Naive thymus-derived CD4-positive, alpha-beta T cell (primary cell): ENCODE measurements around the gene SPOP. TPM values are rescaled to one million over a fixed set of nuclear protein-coding genes. Genes with fewer than 3 reads are reported as not detected.
"Not testable (repeated sequence)": the region's sequence is repeated elsewhere in the genome, so short reads cannot be mapped to it uniquely, and the experiment has no call there.

Experiments used
- ATAC-seq: fragments of 150-1000 bp; cut with Tn5 transposase; 2 replicates; pipeline ENCODE4 v1.10.0; 2021; ENCODE audit warnings: mild to moderate bottlenecking, moderate library complexity
- CTCF ChIA-PET: fragments of 350-600 bp; sonication (Branson Sonifier 250); formaldehyde crosslinking; loops from one replicate; lab custom pipeline; 2021; ENCODE audit warnings: antibody characterized with exemption; lab: Charles Lee
- POLR2A ChIA-PET: fragments of 350-600 bp; sonication (Branson Sonifier 250); formaldehyde crosslinking; loops from one replicate; lab custom pipeline; 2021; ENCODE audit warnings: antibody characterized with exemption, inconsistent platforms; lab: Charles Lee
- DNase-seq, 9 donors: peaks; one replicate each; pipeline versions ENCODE4 v3.0.0 to v3.0.0-alpha.2; 2020 to 2022; ENCODE audit warnings: mixed read lengths in 1 of 9
- H3K27ac ChIP-seq: one replicate; pipeline ENCODE4 v1.7.0; 2013; ENCODE audit warnings: mild to moderate bottlenecking, low read depth, low read length, moderate library complexity
- H3K27me3 ChIP-seq, 2 donors: one replicate each; pipeline ENCODE4 v1.7.0; 2013; ENCODE audit warnings: low read length in 2 of 2, mild to moderate bottlenecking in 2 of 2, moderate library complexity in 2 of 2; ENCODE audit not compliant: control insufficient read depth in 2 of 2, insufficient read depth in 2 of 2
- H3K36me3 ChIP-seq, 3 experiments: 1 replicate in 2 of 3; 2 replicates in 1 of 3; pipeline ENCODE4 v1.7.0; 2013; ENCODE audit warnings: low read length in 3 of 3, mild to moderate bottlenecking in 3 of 3, moderate library complexity in 1 of 3; ENCODE audit not compliant: insufficient read depth in 3 of 3, control insufficient read depth in 2 of 3
- H3K4me1 ChIP-seq, 2 donors: one replicate each; pipeline ENCODE4 v1.7.0; 2013; ENCODE audit warnings: low read length in 2 of 2, mild to moderate bottlenecking in 2 of 2, moderate library complexity in 1 of 2; ENCODE audit not compliant: control insufficient read depth in 2 of 2, insufficient read depth in 2 of 2
- H3K4me3 ChIP-seq: 2 replicates; pipeline ENCODE4 v1.7.0; 2013; ENCODE audit warnings: mild to moderate bottlenecking, low read length
- H3K9me3 ChIP-seq, 3 experiments: 1 replicate in 2 of 3; 2 replicates in 1 of 3; pipeline ENCODE4 v1.7.0; 2013; ENCODE audit warnings: low read length in 3 of 3; ENCODE audit not compliant: control insufficient read depth in 2 of 3
- H3K27ac Mint-ChIP-seq, 9 donors: one replicate each; pipeline ENCODE4 v1.8.0; 2020 to 2022; ENCODE audit warnings: mixed read lengths in 9 of 9, mild to moderate bottlenecking in 8 of 9, moderate library complexity in 5 of 9, inconsistent platforms in 2 of 9
- H3K27me3 Mint-ChIP-seq, 5 donors: one replicate each; pipeline ENCODE4 v1.8.0; 2021 to 2022; ENCODE audit warnings: mixed read lengths in 5 of 5, mild to moderate bottlenecking in 1 of 5
- H3K36me3 Mint-ChIP-seq, 5 donors: one replicate each; pipeline ENCODE4 v1.8.0; 2020 to 2022; ENCODE audit warnings: mixed read lengths in 5 of 5, mild to moderate bottlenecking in 3 of 5, inconsistent platforms in 1 of 5
- H3K4me1 Mint-ChIP-seq, 7 donors: one replicate each; pipeline ENCODE4 v1.8.0; 2020 to 2022; ENCODE audit warnings: mixed read lengths in 7 of 7, mild to moderate bottlenecking in 3 of 7, inconsistent platforms in 1 of 7
- H3K4me3 Mint-ChIP-seq, 10 donors: one replicate each; pipeline ENCODE4 v1.8.0; 2020 to 2022; ENCODE audit warnings: mild to moderate bottlenecking in 10 of 10, mixed read lengths in 10 of 10, moderate library complexity in 6 of 10, inconsistent platforms in 2 of 10
- H3K9me3 Mint-ChIP-seq, 11 donors: one replicate each; pipeline ENCODE4 v1.8.0; 2020 to 2022; ENCODE audit warnings: mixed read lengths in 11 of 11, mild to moderate bottlenecking in 4 of 11, inconsistent platforms in 1 of 11, moderate library complexity in 1 of 11
- intact Hi-C, 2 donors: fragments of 100-400 bp; cut with micrococcal nuclease; formaldehyde crosslinking; loops; one replicate each; pipeline ENCODE4 v1.15.1; 2023
- polyA plus RNA-seq, 2 donors: library from polyadenylated mRNA; unstranded; fragments of 300-500 nt; fragmentation: Illumina TruSeq; gene quantifications; one replicate each; pipeline ENCODE4 v1.2.3, GENCODE V29; 2021
- total RNA-seq, 6 experiments: library from RNA in 5 of 6; stranded (reverse) in 5 of 6; gene quantifications; 1 replicate in 5 of 6; 2 replicates in 1 of 6; pipeline ENCODE4 v1.2.3 and lab custom pipeline; 2021 to 2026

The SPOP gene
- total RNA-seq (10 to 100 TPM; 59.6 to 94.8 (median 80.9) TPM), polyA plus RNA-seq (100 to 1,000 TPM; 121 to 151 TPM), total RNA-seq (lab: John Stamatoyannopoulos, UW) (77.9 reads per million, percentile 80 among the genes with 10 or more reads in this experiment)

DNA sequence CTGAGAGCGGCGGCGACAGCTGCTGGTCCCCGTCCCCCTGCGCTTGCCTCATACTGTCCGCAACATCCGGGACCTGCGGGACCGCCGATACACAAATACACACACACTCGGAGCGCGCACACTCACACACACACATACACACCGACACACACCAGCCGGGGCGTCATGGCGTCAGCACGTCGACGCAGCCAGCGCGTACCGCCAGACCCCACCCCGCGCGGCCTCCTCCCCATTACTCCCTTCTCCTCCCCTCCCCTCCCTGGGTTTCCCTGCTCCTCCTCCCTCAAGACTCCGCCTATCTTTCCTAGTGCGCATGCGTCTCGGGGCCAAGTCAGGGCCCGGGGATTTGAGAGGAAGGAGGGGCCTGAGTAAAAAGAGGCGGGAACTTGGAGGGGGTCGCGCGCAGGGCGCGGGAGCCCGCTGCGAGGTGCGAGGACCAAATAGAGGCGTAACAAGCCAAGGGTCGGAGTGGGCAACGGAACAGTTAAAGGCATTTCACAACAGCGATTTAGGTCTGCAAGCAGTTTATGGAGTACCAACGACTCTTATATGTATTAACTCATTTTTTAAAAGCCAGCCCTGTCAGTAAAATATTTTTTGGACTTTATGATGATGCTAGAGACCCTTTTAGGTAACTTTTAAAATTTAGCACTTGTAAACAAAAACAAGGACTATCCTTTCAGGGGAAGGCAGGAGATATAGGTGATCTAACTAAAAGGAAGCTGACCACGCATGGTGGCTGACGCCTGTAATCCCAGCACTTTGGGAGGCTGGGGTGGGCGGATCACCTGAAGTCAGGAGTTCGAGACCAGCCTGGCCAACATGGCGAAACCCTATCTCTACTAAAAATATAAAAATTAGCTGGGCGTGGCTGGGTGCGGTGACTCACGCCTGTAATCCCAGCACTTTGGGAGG lies at the start of gene SPOP:
Gene SPOP, minus strand, starts transcription at position 165 of the 915 bp plus-strand sequence. CDS start 55,287 bp downstream, outside the sequence.
- H3K4me1 ChIP-seq: peaks cover 25 to 26% of the 10 kb centered on the region in 2 donors
- H3K9me3 Mint-ChIP-seq: peaks cover 0 to 12% (median 0%) of the 10 kb centered on the region in 11 donors
- H3K27ac Mint-ChIP-seq: peak within 1 kb of the TSS; percentile 94 to 100 (median 98)
- H3K4me1 Mint-ChIP-seq: peaks cover 36 to 65% (median 47%) of the 10 kb centered on the region in 7 donors
- no peaks in the 10 kb centered on the region for H3K9me3 ChIP-seq
- peaks cover 0 to 18% (median 14%) of the 10 kb centered on the region in 5 donors for H3K36me3 Mint-ChIP-seq
- POLR2A ChIA-PET: interaction anchor here (1.0 to 2.0 kb wide), 8 partner anchors 8 to 86 kb away, joined by 3 to 11 read pairs (median 6); partner anchors contain the start of gene FAM117A
- CTCF ChIA-PET: interaction anchor here (0.6 to 1.9 kb wide), 2 partner anchors 18 to 30 kb away, joined by 3 to 6 read pairs; partner anchors contain the start of gene SLC35B1
- peak within 1 kb of the TSS; percentile 88 for H3K4me3 ChIP-seq
- DNase-seq: peak; percentile 94 to 100 (median 99)
- ATAC-seq: peak; percentile 98
- H3K4me3 Mint-ChIP-seq: peak within 1 kb of the TSS; percentile 88 to 98 (median 94)
- H3K27ac ChIP-seq: peak within 1 kb of the TSS; percentile 87
- intact Hi-C loops: loop anchor here (1.0 to 10.0 kb wide), 18 partner anchors 10 to 1706 kb away; partner anchors contain the start of genes FAM117A (in 2 of the 2), KAT7 (in 2 of the 2), PHB1 (in 2 of the 2) and PPP1R9B (in 2 of the 2)
- peaks cover 0 to 13% (median 0%) of the 10 kb centered on the region in 5 donors for H3K27me3 Mint-ChIP-seq
- H3K36me3 ChIP-seq: peaks cover 0 to 7% (median 0%) of the 10 kb centered on the region in 3 experiments
- H3K27me3 ChIP-seq: no peaks in the 10 kb centered on the region

DNA sequence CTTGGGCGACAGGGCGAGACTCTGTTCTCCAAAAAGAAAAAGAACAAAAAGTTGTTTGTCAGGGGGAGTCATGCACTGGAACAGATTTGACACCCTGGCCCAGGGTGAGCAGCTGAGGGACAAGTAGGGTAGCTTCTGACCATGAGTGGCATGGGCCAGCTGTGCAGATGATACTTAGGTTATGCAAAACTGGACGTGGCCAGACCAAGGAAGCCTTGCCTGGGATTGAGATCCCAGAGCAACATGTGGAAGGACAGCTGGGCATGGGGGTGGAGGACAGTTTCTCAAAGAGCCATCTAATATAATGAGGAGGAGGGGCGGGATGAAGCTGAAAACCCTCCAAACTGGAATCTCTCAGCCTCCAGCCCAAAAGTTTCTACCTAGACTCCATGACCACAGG lies 49.5 kb upstream of the SPOP start:
- Histone ChIP-seq H3K4me3 (no peak overlapping the region), H3K36me3 (peaks cover 8 to 69% (median 17%) of the 10 kb centered on the region in 3 experiments), H3K4me1 (peaks cover 21 to 31% of the 10 kb centered on the region in 2 donors), H3K9me3 (no peaks in the 10 kb centered on the region), H3K27ac (no peak overlapping the region), H3K27me3 (no peaks in the 10 kb centered on the region)
- ChIA-PET CTCF (interaction anchor here (0.6 kb wide), 1 partner anchor 171 kb away, joined by 3 read pairs; no protein-coding TSS in a partner anchor), POLR2A (interaction anchor here (1.4 to 2.1 kb wide), 4 partner anchors 12 to 36 kb away, joined by 3 to 8 read pairs (median 6); partner anchors contain the start of genes FAM117A and SLC35B1)
- intact Hi-C loops: no loop called here
- Mint-ChIP-seq H3K36me3 (peaks cover 16 to 42% (median 35%) of the 10 kb centered on the region in 5 donors), H3K4me3 (no peak overlapping the region), H3K9me3 (peaks cover 0 to 4% (median 0%) of the 10 kb centered on the region in 11 donors), H3K27me3 (no peaks in the 10 kb centered on the region), H3K27ac (peak overlapping the region in 3 of 9 donors; percentile 12 to 79 (median 41)), H3K4me1 (peaks cover 31 to 71% (median 61%) of the 10 kb centered on the region in 7 donors)
- ATAC-seq: no peak
- no peak for DNase-seq

DNA sequence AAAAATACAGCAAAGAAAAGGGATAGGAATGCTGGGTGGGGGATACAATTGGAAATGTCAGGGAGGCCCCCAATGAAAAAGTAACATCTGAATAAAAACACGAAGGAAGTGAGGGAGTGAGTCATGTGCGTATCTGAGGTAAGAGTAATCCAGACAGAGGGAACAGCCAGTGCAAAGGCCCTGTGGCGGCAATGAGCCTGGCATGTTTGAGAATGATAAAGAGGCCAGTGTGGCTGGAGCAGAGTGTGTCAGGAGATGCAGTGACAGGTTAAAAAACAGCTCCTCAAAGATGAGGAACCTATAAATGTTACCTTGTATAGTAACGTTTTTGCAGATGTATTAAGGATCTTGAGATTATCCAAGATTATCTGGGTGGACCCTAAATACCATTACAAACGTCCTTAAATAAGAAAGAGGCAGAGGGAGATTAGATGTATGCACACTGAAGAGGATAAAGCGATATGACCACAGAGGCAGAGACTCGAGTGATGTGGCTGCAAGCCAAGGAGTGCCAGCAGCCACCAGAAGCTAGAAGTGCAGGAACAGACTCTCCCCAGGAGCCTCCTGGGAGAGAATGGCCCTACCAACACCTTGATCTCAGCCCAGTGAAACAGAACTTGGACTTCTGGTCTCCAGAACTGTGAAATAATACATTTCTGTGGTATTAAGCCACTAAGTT lies 47.7 kb upstream of the SPOP start:
- Histone ChIP-seq H3K36me3 (peaks cover 9 to 71% (median 25%) of the 10 kb centered on the region in 3 experiments), H3K9me3 (no peaks in the 10 kb centered on the region), H3K27ac (no peak overlapping the region), H3K4me1 (peaks cover 17 to 31% of the 10 kb centered on the region in 2 donors), H3K4me3 (no peak overlapping the region), H3K27me3 (no peaks in the 10 kb centered on the region)
- H3K36me3 Mint-ChIP-seq: peaks cover 10 to 44% (median 35%) of the 10 kb centered on the region in 5 donors
- peaks cover 0 to 4% (median 0%) of the 10 kb centered on the region in 11 donors for H3K9me3 Mint-ChIP-seq
- peaks cover 25 to 63% (median 52%) of the 10 kb centered on the region in 7 donors for H3K4me1 Mint-ChIP-seq
- no peak for ATAC-seq
- POLR2A ChIA-PET: interaction anchor here (1.2 to 2.1 kb wide), 3 partner anchors 10 to 38 kb away, joined by 3 to 8 read pairs (median 5); partner anchors contain the start of gene FAM117A
- intact Hi-C loops: no loop called here
- CTCF ChIA-PET: interaction anchor here (0.6 kb wide), 1 partner anchor 30 kb away, joined by 3 read pairs; no protein-coding TSS in a partner anchor
- no peak for DNase-seq
- peak overlapping the region in 7 of 9 donors; percentile 62 to 86 (median 70) for H3K27ac Mint-ChIP-seq
- H3K27me3 Mint-ChIP-seq: no peaks in the 10 kb centered on the region
- no peak overlapping the region for H3K4me3 Mint-ChIP-seq

DNA sequence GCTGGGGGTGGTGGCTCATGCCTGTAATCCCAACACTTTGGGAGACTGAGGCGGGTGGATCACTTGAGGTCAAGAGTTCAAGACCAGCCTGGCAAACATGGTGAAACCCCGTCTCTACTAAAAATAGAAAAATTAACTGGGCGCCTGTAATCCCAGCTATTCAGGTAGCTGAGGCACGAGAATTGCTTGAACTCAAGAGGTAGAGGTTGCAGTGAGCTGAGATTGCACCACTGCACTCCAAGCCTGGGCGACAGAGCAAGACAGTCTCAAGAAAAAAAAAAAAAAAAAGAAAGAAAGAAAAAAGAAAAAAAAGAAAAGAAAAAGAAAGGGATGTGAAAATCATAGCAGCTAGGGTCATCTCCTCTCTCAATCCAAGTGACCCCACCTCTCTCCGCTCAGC lies 46.7 kb upstream of the SPOP start:
- H3K9me3 ChIP-seq, ATAC-seq, DNase-seq, H3K9me3 Mint-ChIP-seq, H3K4me3 Mint-ChIP-seq, H3K4me3 ChIP-seq, H3K27me3 Mint-ChIP-seq, H3K27me3 ChIP-seq, intact Hi-C loops: not testable (repeated sequence)
- Histone ChIP-seq H3K4me1 (peaks cover 9 to 24% of the 10 kb centered on the region in 2 donors), H3K27ac (peak overlapping the region; percentile 50), H3K36me3 (peaks cover 19 to 74% (median 28%) of the 10 kb centered on the region in 3 experiments)
- Mint-ChIP-seq H3K27ac (peak overlapping the region in 8 of 9 donors; percentile 54 to 86 (median 72)), H3K4me1 (peaks cover 23 to 54% (median 41%) of the 10 kb centered on the region in 7 donors), H3K36me3 (peaks cover 10 to 50% (median 34%) of the 10 kb centered on the region in 5 donors)
- CTCF ChIA-PET: interaction anchor here (0.7 to 2.2 kb wide), 3 partner anchors 15 to 130 kb away, joined by 3 to 6 read pairs (median 5); no protein-coding TSS in a partner anchor
- POLR2A ChIA-PET: interaction anchor here (1.0 to 1.5 kb wide), 3 partner anchors 8 to 39 kb away, joined by 3 to 5 read pairs (median 3); no protein-coding TSS in a partner anchor

DNA sequence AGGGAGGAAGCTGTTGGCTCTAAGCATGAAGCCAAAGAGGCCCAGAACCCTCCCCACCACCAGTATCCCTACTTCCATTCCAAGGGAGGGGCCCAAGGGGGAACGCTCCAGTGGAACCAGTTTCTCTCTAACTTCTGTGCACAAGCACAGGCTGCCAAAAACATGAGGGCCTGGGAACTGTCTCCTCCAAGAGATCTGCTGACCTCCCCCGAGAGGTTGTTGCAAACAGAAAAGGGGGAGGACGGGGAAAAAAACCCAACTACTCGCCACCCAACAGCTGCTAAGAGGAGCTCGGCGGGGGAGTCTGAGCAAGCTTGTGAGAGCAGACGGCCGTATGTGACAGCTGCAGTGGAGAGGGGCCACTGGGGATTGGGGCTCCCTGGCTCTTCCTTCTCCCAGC lies 45.5 kb upstream of the SPOP start:
- Mint-ChIP-seq H3K4me1 (peaks cover 15 to 42% (median 32%) of the 10 kb centered on the region in 7 donors), H3K27ac (peak overlapping the region in 8 of 9 donors; percentile 62 to 86 (median 74)), H3K27me3 (no peaks in the 10 kb centered on the region), H3K36me3 (peaks cover 6 to 47% (median 25%) of the 10 kb centered on the region in 5 donors), H3K4me3 (peak overlapping the region in 1 of 10 donors; percentile 7), H3K9me3 (peaks cover 0 to 4% (median 0%) of the 10 kb centered on the region in 11 donors)
- H3K27me3 ChIP-seq: no peaks in the 10 kb centered on the region
- peaks cover under 1 to 15% of the 10 kb centered on the region in 2 donors for H3K4me1 ChIP-seq
- H3K27ac ChIP-seq: peak overlapping the region; percentile 50
- peaks cover 19 to 78% (median 32%) of the 10 kb centered on the region in 3 experiments for H3K36me3 ChIP-seq
- ChIA-PET POLR2A (interaction anchor here (0.7 to 1.5 kb wide), 7 partner anchors 8 to 40 kb away, joined by 3 to 5 read pairs (median 3); no protein-coding TSS in a partner anchor), CTCF (interaction anchor here (0.9 to 2.2 kb wide), 4 partner anchors 14 to 138 kb away, joined by 3 to 7 read pairs (median 4); partner anchors contain the start of gene FAM117A)
- no peak overlapping the region for H3K4me3 ChIP-seq
- DNase-seq: no peak
- H3K9me3 ChIP-seq: no peaks in the 10 kb centered on the region
- intact Hi-C loops: no loop called here
- no peak for ATAC-seq
